ENCODE data around the gene PLD3.

DNA sequence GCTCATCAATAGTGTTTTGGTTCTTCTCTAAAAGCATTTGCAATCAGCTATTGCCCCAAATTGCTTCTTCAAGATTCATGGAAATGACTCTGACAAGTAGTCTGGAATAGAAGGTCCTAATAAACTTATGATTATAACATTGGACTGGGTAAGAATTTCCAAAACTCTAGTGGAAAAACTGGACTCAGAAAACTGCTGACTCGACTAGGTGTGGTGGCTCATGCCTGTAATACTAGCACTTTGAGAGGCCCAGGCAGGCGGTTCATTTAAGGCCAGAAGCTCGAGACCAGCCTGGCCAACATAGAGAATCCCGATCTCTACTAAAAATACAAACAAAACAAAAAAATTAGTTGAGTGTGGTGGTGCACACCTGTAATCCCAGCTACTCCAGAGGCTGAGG lies 47.8 kb upstream of the PLD3 start:
- no peak for TF ChIP-seq POLR2A (IDR thresholded peaks at IDR 0.05)
- TF ChIP-seq CTCF (IDR thresholded peaks at IDR 0.05) = no peak
